ENCODE results near the gene WDR87. TPM values are rescaled to one million over a fixed set of nuclear protein-coding genes. Genes with fewer than 3 reads are reported as not detected.

WDR87 gene
- polyA plus RNA-seq, 2 of the 4 experiments (the other 2 are of a cell fraction), result not detected

DNA sequence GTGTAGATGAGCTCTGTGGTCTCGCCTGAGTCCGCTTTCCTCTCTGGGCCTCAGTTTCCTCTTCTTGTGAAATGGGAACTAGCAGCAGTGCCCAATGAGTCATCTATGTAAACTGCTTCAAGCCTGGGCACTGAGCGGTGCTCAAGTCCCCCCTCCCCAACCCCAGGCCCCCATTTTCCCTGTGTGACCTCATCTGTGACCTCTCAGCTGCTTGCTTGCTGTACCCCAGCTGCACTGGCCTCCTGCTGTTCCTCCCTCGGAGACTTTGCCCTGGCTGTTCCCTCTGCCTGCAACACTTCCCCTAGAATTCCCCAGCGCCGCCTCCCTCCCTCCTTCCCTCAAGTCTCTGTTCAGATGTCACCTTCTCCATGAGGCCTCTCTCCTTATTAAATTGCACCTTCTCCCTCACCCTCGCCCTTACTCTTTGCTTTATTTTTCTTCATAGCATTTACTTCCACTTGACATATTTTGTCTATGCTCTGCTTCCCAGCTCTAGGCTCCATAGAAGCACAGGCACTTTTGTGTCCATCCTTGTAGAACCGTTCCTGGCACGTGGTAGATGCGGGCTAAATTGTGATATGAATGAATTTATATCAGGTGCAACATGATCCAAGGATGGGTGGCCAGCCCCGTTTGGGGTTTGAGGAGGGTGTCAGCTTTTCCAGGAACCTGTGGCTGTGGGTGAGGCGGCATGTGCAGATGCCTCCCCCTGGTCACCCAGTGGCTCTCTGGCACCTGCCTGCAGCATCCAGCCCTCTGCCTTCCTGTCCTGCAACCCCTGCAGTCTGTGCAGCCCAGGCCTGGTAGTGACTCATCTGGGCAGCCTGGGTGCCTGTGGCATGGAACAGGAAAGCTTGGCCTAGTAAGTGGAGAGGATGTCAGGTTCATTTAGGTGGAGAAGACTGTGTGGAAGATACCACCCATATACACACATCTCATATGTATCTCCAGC lies 26.9 kb upstream of the WDR87 start:
- ATAC-seq (peak; percentile 57 to 62), DNase-seq (ENCODE audit: low read depth in 1 of 2, low spot score in 1 of 2) (peak; percentile 78 to 88), FAIRE-seq (peak; percentile 92)
- H3K4me1 ChIP-seq, result peaks cover 57% of the 10 kb centered on the region
- peak overlapping the region; percentile 51 for H3K4me3 ChIP-seq
- 9% methylated on average over 12 of the region's 12 CpGs for WGBS (ENCODE audit: missing lambda C conversion rate)
- peaks cover 38% of the 10 kb centered on the region for H3K9me3 ChIP-seq
- H3K4me2 ChIP-seq, result peak overlapping the region; percentile 95
- CTCF ChIA-PET, result interaction anchor here (0.7 to 5.2 kb wide), 23 partner anchors 7 to 281 kb away, joined by 3 to 57 read pairs (median 5); partner anchors contain the start of genes SIPA1L3 and WDR87
- TF ChIP-seq ZFP36 (IDR thresholded peaks at IDR 0.05; ENCODE audit: borderline replicate concordance, partially characterized antibody) (no peak), RCOR1 (IDR thresholded peaks at IDR 0.05; ENCODE audit: low read depth, low read length) (no peak), JUNB (IDR thresholded peaks at IDR 0.05) (peak; percentile 10; the same call in 1 of the 2 replicates), BHLHE40 (IDR thresholded peaks at IDR 0.05; ENCODE audit: low read depth, low read length) (0 out of 2 replicates have a peak, but pooled peaks have one; percentile 16), EHF (CRISPR knock-in tag; IDR thresholded peaks at IDR 0.05) (0 out of 2 replicates have a peak, but pooled peaks have one; percentile 50), HOXB13 (CRISPR knock-in tag; IDR thresholded peaks at IDR 0.05; ENCODE audit: low read depth) (0 out of 2 replicates have a peak, but pooled peaks have one; percentile 44), POLR2AphosphoS2 (conservative IDR thresholded peaks at IDR 0.05; ENCODE audit: low read length) (peak; percentile 69; the same call in 1 of the 2 replicates), SMC3 (IDR thresholded peaks at IDR 0.05) (no peak; the same call in 2 of the 3 replicates), TP53 (CRISPR knock-in tag; IDR thresholded peaks at IDR 0.05) (no peak), HOXA7 (CRISPR knock-in tag; IDR thresholded peaks at IDR 0.05) (peak; percentile 77; the same call in 1 of the 2 replicates), TFCP2L1 (CRISPR knock-in tag; IDR thresholded peaks at IDR 0.05) (no peak), SREBF2 (IDR thresholded peaks at IDR 0.05) (no peak), FOSL2 (IDR thresholded peaks at IDR 0.05) (peak; percentile 45; the same call in 1 of the 2 replicates), FOSL2 (CRISPR knock-in tag; IDR thresholded peaks at IDR 0.05) (peak; percentile 86), ESRRA (IDR thresholded peaks at IDR 0.05; ENCODE audit: borderline replicate concordance, low read length) (no peak), MYC (IDR thresholded peaks at IDR 0.05; ENCODE audit: borderline replicate concordance, low read length) (peak; percentile 77; the same call in 1 of the 2 replicates), CEBPB (IDR thresholded peaks at IDR 0.05) (peak in 1 of 2 experiments; percentile 15; a peak in 1 of 4 replicates), FOSB (CRISPR knock-in tag; IDR thresholded peaks at IDR 0.05) (peak; percentile 57; the same call in 1 of the 2 replicates), HOXB5 (CRISPR knock-in tag; IDR thresholded peaks at IDR 0.05) (0 out of 2 replicates have a peak, but pooled peaks have one; percentile 18), ZNF302 (CRISPR knock-in tag; IDR thresholded peaks at IDR 0.05) (peak; percentile 88), POLR2A (IDR thresholded peaks at IDR 0.05; ENCODE audit: low read length) (no peak)
- TF ChIP-seq, protein P1, sequence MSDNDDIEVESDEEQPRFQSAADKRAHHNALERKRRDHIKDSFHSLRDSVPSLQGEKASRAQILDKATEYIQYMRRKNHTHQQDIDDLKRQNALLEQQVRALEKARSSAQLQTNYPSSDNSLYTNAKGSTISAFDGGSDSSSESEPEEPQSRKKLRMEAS (IDR thresholded peaks at IDR 0.05), result peak; percentile 94
- TF ChIP-seq, protein P2, sequence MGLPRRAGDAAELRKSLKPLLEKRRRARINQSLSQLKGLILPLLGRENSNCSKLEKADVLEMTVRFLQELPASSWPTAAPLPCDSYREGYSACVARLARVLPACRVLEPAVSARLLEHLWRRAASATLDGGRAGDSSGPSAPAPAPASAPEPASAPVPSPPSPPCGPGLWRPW (IDR thresholded peaks at IDR 0.05), result no peak
- TF ChIP-seq, protein P3, sequence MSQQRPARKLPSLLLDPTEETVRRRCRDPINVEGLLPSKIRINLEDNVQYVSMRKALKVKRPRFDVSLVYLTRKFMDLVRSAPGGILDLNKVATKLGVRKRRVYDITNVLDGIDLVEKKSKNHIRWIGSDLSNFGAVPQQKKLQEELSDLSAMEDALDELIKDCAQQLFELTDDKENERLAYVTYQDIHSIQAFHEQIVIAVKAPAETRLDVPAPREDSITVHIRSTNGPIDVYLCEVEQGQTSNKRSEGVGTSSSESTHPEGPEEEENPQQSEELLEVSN (IDR thresholded peaks at IDR 0.05; ENCODE audit: borderline replicate concordance, low read depth), result peak; percentile 72; the same call in 1 of the 2 replicates
- TF ChIP-seq, protein P4, sequence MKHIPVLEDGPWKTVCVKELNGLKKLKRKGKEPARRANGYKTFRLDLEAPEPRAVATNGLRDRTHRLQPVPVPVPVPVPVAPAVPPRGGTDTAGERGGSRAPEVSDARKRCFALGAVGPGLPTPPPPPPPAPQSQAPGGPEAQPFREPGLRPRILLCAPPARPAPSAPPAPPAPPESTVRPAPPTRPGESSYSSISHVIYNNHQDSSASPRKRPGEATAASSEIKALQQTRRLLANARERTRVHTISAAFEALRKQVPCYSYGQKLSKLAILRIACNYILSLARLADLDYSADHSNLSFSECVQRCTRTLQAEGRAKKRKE (CRISPR knock-in tag; IDR thresholded peaks at IDR 0.05; ENCODE audit: low read depth), result peak; percentile 41
- POLR2A ChIA-PET, result interaction anchor here (0.8 to 4.2 kb wide), 15 partner anchors 8 to 147 kb away, joined by 3 to 57 read pairs (median 5); partner anchors contain the start of genes SIPA1L3 and WDR87
- peak overlapping the region; percentile 88 to 95 for H3K27ac ChIP-seq
